Measurements from ENCODE around the gene TMEM250.
"Not testable (repeated sequence)": the region's sequence is repeated elsewhere in the genome, so short reads cannot be mapped to it uniquely, and the experiment has no call there.

The TMEM250 gene, protein sequence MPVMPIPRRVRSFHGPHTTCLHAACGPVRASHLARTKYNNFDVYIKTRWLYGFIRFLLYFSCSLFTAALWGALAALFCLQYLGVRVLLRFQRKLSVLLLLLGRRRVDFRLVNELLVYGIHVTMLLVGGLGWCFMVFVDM

DNA sequence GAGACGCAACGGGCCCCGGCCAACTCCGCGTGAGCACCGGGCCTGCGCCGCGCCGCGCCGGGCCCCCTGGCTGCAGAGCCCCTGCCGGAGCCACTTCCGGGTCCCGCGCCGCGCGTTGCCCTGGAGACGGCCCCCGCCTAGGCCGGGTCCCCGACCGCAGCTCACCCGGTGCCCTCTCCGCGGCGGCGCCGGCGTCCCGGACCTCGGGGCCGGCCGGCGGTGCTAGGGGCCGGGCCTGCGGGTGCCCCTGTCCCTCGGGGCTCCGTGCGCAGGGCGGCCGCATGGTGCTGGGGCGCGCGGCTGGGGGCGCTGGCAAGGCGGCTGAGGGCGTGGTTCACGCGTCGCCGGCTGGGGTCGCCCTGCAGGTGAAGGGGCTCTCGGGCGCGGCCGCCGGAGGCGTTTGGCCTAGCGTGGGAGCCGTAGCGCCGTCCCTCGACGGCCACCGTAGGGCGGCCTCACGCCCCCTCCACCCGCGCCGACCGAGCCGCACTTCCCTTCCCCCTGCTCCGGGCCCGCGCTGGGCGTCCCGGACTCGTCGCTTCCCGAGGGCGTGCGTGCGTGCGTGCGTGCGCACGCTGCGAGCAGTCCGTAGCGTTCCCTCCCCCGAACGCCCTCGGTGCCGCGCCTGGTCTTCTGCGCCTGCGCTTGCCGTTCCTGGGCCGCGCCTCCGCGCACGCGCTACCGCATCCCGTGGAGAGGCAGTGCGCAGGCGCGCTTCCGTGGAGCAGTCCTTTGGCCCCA, at the start of gene TMEM250:
TMEM250 (minus strand) TSS at position 556 of the 741 bp plus-strand sequence. CDS start 1,975 bp downstream, outside the sequence.
- no peak for FAIRE-seq

DNA sequence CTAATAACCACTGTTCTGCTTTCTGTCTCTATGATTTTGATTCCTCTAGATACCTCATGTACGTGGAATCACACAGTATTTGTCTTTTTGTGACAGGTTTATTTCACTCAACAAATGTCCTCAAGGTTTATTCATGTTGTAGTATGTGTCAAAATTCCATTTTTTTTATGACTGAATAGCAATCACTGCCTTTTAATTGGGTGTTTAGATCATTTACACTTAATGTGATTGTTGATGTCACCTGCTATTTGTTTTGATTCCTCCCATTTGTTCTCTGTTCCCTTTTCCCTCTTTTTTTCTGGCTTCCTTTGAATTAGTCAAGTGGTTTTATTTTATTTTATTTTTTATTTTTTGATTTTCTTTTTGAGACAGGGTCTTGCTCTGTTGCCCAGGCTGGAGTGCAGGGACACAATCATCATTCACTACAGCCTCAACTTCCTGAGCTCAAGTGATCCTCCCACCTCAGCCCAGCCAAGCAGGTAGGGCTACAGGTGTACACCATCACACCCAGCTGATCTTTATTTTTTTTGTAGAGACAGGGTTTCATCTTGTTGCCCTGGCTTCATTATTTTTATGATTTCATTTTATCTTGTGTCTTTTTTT, 44.7 kb upstream of the TMEM250 start:
- no peak for FAIRE-seq

DNA sequence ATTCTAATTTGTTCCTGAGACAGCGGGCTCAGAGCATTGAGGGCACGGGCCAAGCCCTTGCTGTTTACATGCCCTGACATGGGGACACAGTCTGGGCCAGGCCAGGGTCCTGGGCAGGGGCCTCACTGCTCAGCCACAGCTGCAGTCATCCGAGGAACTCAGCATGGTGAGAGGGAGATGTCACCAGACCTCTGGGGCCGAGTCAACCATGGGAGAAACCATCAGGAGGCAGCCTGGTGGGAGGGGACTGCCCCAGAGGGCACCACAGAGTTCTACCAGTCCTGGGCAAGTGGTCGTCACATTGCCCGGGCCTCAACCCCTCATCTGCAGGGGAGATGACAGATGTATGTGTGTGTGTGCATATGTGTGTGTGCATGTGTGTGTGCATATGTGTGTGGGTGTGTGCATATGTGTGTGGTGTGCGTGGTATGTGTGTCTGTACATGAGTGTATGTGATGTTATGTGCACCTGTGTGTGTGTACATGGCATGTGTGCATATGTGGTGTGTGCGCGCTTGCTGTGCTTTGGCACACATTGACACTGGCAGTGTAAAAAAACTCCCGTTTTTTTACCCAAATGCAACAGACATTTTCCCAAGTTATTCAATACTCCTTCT, 42.4 kb upstream of the TMEM250 start:
- no peak for FAIRE-seq

DNA sequence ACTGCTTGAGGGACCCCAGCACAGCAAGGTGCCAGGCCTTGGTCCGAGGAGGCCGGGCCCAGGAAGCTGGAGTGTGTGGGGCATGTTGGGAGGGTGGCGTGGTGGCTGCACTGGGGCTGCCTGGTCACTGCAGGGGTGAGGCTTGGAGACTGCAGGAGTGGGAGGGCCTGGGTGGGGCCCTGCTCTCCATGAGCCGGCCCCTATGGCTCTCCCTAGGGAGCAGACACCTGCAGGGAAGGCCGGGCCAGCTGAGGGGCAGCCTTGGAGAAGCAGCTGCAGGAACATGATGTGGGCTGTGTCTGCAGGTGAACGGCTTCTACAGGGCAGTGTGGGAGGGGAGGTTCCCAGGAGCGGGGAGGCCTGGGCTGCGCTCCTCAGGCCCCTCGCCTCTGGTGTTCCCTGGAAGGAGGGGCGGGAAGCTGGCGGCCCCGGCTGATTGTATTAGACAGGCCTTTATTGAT, 41.7 kb upstream of the TMEM250 start:
- no peak for FAIRE-seq

DNA sequence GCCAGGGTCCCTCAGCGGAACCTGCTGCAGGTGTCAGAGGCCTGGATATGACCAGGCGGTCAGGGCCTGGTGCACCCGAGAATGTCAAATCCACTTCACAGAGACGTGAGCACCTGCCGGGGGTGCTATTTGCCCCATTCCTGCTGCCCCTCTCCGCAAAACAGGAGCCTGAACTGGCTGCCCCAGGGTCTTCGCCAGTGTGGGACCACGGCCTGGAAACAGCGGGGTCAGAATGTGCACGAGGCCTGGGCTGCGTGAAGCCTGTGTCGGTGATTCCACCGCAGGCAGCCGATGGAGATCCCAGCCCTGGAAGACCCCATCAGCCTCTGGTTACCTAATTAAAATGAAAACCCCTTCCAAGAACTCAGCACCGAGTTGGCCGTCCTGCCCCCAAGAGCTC, 41.2 kb upstream of the TMEM250 start:
- FAIRE-seq = no peak

DNA sequence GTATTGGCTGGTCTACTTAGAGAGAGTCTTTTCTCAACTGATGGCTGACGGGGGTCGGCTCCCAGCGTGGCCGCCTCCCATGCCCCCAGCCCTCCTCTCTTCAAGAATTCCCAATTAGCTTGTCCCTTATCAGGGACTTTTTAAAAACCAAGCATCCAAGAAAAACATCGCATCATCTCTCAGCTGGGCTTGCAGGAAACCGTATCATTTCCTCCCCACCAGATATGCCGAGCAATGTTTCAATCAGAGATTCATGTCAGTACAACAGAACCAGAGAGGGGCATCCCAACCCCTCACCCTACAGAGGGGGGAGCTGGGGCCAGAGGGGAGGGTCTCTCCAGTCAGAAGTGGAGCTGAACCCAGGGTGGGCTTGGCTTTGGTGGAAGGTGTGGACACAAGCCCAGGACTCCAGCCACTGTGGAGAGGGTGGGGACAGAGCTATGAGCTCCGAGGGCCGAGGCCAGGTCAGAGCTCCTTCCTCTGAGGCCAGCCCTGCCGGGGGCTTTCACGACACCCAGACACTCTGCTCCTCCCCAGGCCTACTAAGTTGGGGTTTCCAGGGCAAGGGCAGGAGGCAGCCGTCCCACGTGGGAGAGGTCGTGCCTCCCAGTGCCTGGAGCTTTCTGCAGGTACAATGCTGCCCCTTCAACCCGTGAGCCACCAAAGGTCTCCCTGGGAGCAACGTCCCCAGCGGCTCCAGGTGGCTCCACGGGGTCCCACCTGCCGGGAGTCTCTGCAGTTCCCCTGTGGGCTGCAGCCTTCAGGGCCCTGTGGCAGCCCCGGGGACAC, 39.0 kb upstream of the TMEM250 start:
- FAIRE-seq = no peak

DNA sequence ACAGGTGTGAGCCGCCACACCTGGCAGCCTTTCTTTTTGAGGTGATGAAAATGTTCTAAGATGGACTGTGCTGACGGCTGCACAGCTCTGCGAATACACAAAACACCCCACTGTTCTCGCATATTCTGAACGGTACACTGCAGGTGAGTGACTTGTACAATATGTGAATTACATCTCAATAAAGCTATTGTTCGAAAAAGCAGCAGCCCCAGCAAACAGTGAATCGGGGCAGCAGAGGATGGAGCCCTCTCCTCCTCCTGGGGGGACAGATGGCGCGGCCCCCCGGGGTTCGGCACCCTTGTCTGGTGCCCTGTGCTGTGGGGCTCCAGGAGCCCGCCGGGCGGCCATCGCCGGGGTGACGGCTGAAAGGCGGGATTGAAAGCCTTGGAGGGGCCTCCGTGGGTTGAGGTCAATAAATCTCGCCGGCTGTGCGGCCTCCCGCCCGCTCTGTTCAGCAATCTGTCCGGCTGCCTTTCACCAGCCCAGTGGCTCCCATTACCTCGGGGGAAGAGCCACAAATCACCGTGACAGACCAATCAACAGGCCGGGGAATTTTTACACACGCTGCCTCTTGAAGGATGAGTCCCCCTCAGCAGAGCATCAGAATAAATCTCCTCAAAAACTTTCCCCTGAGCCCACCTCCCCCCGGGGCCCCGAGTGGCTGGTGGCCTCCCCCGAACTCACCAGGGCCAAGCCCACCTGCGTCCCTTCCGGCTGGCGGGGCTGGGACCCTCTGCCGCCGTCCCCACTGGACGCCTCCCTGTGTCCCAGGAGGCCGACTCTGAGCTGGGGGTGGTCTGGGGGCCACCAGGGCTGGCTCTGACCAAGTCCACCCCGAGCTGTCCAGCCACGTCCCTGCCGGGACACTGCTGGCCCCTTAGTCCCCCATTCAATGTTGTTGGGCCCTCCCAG, 37.8 kb upstream of the TMEM250 start:
- no peak for FAIRE-seq

DNA sequence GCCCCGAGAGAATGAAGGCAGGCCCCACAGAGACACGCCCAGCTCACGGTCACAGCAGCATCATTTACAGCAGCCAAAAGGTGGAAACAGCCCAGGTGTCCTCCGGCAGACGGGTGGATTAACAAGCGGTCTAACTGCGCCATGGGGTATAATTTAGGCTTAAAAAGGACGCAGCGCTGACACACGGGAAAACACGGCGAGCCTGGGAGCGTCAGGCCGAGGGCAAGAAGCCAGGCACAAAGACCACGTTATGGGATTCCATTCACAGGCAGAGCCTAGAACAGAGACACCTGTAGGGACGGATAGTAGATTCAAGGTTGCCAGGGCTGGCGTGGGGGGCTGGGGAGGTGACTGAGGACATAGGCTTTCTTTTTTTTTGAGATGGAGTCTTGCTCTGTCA, 36.9 kb upstream of the TMEM250 start:
- no peak for FAIRE-seq

DNA sequence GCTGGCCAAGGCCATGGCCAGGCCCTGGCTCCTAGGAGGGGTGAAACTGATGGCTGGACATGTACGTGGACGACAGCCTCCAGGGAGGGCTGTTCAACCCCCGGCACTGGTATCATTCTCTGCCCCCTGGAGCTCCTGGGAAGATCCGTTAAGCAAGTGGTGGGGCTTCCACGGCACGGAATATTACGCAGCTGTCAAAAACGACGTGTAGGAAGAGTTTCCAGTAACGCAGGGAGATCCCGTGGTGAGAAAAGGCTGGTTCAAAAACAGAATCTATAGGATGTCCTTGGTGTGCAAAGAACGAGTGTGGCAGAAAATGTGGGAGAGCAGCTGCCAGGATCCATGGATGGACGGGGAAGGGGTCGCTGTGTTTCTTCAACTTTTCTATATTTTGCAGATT, 36.3 kb upstream of the TMEM250 start:
- no peak for FAIRE-seq

DNA sequence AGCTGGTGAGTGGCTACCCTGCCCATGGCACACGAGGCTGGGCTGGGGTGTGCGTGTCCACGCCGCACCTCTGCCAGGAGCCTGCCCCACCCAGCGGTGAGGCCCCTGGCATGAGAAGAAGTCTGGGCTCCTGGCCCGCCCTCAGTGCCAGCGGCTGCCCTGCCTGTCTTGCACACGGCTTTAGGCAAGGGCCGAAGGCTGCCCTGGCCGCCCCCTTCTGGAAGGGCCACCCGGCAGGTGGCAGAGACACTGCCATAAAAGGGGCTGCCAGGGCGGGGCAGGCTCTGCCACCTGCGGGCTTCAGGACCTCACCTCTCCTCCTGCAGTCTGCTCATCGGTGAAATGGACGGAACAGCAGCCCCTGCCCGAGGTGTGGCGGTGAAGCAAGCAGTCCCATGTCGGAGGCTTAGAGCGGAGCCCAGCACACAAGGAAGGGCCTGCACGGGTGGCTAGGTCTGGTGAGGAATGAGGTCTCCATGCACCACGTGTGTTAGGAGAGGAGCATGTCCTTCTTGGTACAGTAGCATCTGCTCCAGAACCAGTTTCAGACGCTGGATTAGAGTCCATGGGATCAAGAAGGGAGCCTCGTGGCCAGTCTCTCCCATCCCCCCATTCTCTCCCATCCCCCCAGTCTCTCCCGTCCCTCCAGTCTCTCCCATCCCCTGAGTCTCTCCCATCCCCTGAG, 34.8 kb upstream of the TMEM250 start:
- no peak for FAIRE-seq

DNA sequence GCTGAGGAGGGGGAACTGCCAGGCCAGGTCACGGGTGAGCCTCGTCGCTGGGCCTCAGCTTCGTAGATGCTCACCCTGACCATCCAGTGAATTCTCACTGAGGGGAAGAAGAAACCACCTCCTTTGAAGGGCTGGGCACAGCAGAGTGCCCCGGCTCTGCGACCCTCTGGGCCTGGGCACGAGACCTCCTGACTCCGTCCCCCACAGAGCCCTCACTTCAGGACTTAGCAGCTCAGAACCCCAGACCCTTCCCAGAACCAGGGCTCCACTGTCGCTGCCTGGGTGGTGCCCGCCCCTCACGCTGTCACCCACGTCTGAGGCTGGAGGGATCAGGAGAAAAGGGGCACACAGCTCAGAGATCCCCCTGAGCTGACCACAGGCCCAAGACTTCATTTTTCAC, 34.3 kb upstream of the TMEM250 start:
- FAIRE-seq = no peak

DNA sequence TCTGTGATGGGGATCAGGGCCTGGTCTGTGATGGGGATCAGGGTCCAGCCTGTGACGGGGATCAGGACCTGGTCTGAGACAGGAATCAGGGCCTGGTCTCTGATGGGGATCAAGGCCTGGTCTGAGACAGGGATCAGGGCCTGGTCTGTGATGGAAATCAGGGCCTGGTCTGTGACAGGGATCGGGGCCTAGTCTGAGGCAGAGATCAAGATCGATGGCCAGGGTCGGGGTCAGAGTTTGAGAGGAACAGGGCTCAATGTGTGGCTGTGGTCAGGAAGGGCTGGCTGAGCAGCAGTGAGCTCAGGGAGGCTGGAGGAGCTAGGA, 33.8 kb upstream of the TMEM250 start:
- no peak for FAIRE-seq

DNA sequence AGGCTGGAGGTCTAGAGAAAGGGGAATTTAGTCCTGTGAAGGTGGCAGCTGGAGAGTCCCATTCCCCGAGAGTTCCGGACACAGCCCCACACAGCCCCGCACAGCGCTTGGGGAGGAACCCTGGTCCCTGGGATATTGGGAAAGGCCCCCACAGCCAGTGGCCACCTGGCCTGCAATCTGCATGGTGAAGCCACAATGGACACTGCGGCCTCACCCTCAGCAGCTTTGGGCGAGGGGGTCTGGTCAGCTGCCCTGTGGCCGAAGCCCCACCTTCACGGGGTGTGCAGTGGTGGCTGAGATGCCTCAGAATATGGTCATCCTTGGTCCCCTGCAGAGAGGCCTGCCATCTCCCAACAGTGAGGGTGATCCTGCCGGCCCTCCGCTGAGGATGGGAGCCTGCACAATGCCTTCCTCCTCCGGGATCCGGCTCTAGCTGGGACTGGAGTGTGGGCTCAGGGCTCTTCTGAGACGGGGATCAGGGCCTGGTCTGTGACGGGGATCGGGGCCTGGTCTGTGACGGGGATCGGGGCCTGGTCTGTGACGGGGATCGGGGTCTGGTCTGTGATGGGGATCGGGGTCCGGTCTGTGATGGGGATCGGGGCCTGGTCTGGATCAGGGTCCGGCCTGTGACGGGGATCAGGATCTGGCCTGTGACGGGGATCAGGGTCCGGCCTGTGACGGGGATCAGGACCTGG, 33.3 kb upstream of the TMEM250 start:
- FAIRE-seq = no peak

DNA sequence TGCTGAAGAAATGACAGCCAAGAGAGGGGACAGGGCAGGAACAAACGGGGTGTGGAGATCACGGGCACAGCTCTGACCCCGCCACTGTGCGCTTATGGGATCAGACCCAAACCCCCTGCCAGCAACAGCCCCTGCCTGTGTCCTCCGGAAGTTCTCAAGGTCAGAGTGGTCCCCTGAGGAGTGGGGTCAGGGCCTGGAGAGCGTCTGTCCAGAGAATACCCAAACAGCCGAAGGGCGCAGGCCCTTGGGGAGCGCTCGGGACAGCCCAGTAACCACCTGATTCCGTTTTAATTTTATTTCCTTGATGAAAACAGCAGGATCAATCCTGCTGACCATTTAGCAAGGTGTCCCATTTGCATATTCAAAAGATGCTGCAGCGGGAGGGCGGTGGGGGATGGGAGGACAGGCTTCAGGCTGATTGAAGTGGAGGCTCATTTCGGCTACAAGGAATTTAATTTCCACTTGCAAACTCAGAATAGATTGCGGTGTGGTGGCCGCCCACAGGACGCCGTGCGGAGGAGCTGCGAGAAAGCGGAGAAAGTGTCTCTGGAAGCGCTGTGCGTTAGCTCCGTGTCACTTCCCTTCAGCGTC, 32.6 kb upstream of the TMEM250 start:
- FAIRE-seq = no peak

DNA sequence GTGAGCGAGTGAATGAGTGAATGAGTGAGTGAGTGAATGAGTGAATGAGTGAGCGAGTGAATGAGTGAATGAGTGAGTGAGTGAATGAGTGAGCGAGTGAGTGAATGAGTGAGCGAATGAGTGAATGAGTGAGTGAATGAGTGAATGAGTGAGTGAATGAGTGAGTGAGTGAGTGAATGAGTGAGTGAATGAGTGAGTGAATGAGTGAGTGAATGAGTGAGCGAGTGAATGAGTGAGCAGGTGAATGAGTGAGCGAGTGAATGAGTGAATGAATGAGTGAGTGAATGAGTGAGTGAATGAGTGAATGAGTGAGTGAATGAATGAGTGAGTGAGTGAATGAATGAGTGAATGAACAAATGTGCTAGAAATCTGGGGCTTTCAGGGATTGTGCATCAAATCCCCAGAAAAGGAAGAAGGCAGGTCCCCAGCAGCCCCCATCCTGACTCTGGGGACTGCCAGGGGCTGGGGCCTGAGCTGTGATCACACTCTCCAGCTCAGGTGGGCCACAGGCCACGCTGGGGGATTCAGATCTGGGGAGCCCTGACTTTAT, 32.1 kb upstream of the TMEM250 start:
- FAIRE-seq = not testable (repeated sequence)

DNA sequence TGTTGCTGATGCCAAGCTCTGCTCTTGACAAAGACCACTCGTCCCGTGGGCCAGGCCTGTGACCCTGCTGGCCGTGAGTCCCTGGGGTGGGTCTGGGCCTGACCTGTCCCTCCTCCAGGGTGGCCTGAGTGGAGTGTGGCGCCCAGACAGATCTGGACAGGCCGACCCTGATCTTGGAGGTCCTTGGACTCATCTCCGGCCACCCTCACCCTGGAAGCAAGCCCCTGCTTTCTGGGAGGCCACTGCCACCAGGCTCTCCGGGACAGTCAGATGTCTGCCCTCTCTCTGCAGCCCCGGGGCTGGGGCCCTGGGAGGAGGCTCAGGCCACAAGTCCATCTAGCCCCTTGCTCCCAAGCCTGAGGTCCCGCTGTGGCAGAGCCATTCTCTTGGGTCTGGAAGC, 31.2 kb upstream of the TMEM250 start:
- no peak for FAIRE-seq

DNA sequence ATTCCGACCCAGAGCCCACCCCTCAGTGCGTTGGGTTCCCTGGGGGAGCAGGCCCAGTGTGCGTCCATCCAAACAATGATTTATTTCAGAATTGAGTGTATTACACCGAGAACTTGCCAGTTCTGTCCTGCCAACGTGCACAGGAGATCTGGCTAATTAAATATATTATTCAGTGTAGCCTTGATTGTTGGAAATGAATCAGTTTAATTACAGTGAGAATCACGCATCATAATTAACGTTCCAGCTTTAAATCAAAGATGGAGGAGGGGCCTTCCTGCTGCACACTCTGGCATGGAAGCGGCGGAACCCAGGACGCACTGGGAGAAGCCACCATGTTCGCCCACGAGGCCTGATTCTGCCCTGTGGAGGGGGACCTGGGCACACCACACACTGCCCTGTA, 30.7 kb upstream of the TMEM250 start:
- no peak for FAIRE-seq

DNA sequence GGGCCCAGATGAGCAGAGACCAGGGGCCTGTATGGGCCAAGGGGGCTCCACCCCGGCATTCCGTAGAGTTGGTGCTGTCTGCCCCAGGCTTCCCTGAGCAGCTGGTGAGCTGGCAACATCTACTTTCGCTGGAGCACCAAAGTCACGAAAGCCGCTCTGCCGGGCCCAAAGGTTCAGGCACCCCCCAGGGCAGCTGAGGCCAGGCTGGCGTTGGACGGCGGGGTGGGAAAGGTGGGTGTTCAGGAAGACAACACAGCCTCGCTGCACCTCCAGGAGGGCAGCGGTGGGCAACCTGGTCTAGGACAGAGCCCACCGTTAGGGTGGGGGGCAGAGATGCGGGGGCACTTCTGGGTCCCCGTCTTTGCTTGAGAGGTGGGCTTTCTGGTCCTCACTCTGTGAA, 30.1 kb upstream of the TMEM250 start:
- FAIRE-seq = no peak

DNA sequence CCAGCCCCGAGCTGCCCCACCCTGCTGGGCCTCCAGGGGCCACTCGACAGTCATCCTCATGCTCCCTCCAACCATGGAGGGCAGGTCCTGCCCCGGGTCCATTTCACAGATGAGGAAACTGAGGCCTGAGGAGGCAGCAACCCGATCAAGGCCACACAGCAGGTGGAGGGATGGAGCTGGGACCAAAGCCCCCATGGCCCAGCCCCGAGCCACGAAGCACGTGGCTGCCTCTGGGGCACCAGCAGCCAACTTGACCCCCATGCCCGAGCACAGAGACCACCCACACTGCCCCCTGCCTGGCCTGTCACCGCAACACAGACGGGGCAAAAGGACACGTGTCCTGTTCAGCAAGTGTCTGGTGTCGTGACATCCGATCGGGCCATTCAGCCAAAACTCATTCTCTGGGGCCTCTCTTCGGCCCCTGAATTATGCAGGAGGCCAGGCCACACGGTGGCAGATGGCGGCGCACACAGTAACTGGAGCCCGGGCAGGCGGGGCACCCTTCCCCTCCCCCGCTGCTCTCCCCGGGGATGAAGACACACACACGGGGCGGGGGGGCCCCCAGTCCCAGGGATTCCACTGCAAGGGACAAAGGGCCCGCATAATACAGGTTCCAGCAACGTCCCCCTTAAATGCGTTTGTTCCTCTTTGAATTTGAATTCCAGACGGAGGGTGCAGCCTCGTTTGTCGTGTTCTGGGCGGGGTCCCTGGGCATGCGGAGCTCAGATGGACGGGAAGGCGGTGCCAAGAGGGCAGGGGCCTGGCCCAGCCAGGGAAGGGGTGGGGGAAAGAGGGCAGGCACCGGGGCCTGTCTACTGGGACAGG, 29.4 kb upstream of the TMEM250 start:
- FAIRE-seq = no peak
